HEK293 (cell line): Measurements from ENCODE around the gene MED10.

Source experiments
- CTCF ChIA-PET: fragments of 350-600 bp; formaldehyde crosslinking; extraction: SDS; loops from one replicate; lab custom pipeline; 2021; ENCODE audit warnings: antibody characterized with exemption; lab: Yijun Ruan, JAX
- POLR2A ChIA-PET: fragments of 300-600 bp; formaldehyde crosslinking; extraction: SDS; loops from one replicate; lab custom pipeline; 2020; ENCODE audit warnings: antibody characterized with exemption, inconsistent platforms; lab: Yijun Ruan, JAX
- H3K27ac ChIP-seq: fragments of 200-500 bp; sonication (Bioruptor generic); 2 replicates; pipeline ENCODE4 v1.5.1; 2014; ENCODE audit warnings: low read depth, low read length, control low read depth, inconsistent platforms; ENCODE audit errors: extremely low read depth
- H3K36me3 ChIP-seq, 2 experiments: fragments of 200-500 bp in 1 of 2; sonication (Bioruptor generic) in 1 of 2; 1 replicate in 1 of 2; 2 replicates in 1 of 2; pipeline ENCODE4 v1.5.1; 2014 to 2017; ENCODE audit warnings: inconsistent platforms in 2 of 2, low read length in 2 of 2; ENCODE audit not compliant: control insufficient read depth in 2 of 2, insufficient read depth in 1 of 2
- H3K4me1 ChIP-seq: fragments of 200-500 bp; sonication (Bioruptor generic); 2 replicates; pipeline ENCODE4 v1.5.1; 2014; ENCODE audit warnings: mild to moderate bottlenecking, low read length, inconsistent platforms; ENCODE audit not compliant: control insufficient read depth, insufficient read depth
- H3K4me3 ChIP-seq: 2 replicates; pipeline ENCODE4 v1.5.1; 2011; ENCODE audit warnings: low read depth, mild to moderate bottlenecking, control low read depth, low read length, moderate library complexity
- H3K9me3 ChIP-seq: fragments of 200-500 bp; sonication (Bioruptor generic); 2 replicates; pipeline ENCODE4 v1.5.1; 2014; ENCODE audit warnings: low read depth, low read length, inconsistent platforms; ENCODE audit not compliant: control insufficient read depth, insufficient read depth
- ATF2 ChIP-seq: fragments of 450-650 bp; formaldehyde crosslinking; IDR thresholded peaks from 2 replicates; pipeline ENCODE4 v1.5.1; 2016; ENCODE audit warnings: missing biosample characterization, missing genetic modification characterization, low read depth
- ELK4 ChIP-seq: IDR thresholded peaks from 2 replicates; pipeline ENCODE4 v1.6.1; 2011; ENCODE audit warnings: mild to moderate bottlenecking, low read depth, low read length, borderline replicate concordance
- KLF7 ChIP-seq: fragments of 450-650 bp; formaldehyde crosslinking; IDR thresholded peaks from 2 replicates; pipeline ENCODE4 v1.5.1; 2016; ENCODE audit warnings: missing biosample characterization, missing genetic modification characterization, borderline replicate concordance
- PRDM1 ChIP-seq: fragments of 450-650 bp; formaldehyde crosslinking; IDR thresholded peaks from 2 replicates; pipeline ENCODE4; 2016; ENCODE audit warnings: missing biosample characterization, missing genetic modification characterization
- SP3 ChIP-seq: fragments of 450-650 bp; formaldehyde crosslinking; IDR thresholded peaks from 2 replicates; pipeline ENCODE4 v1.5.1; 2016; ENCODE audit warnings: missing biosample characterization, missing genetic modification characterization
- ZBTB21 ChIP-seq: fragments of 450-650 bp; formaldehyde crosslinking; IDR thresholded peaks from 2 replicates; pipeline ENCODE4 v1.5.1; 2017; ENCODE audit warnings: missing biosample characterization, missing genetic modification characterization
- ZBTB26 ChIP-seq: fragments of 450-650 bp; formaldehyde crosslinking; optimal IDR thresholded peaks from 2 replicates; pipeline ENCODE3; 2016; ENCODE audit warnings: missing biosample characterization, mild to moderate bottlenecking, missing genetic modification characterization
- ZNF138 ChIP-seq: fragments of 450-650 bp; formaldehyde crosslinking; IDR thresholded peaks from 2 replicates; pipeline ENCODE4 v1.5.1; 2016; ENCODE audit warnings: missing biosample characterization, missing genetic modification characterization, borderline replicate concordance
- ZNF18 ChIP-seq: fragments of 450-650 bp; formaldehyde crosslinking; IDR thresholded peaks from 2 replicates; pipeline ENCODE4 v1.5.1; 2016; ENCODE audit warnings: missing biosample characterization, missing genetic modification characterization
- ZNF26 ChIP-seq: fragments of 450-650 bp; formaldehyde crosslinking; IDR thresholded peaks from 2 replicates; pipeline ENCODE4 v1.5.1; 2016; ENCODE audit warnings: missing biosample characterization, missing genetic modification characterization
- ZNF629 ChIP-seq: fragments of 450-650 bp; formaldehyde crosslinking; IDR thresholded peaks from 2 replicates; pipeline ENCODE4 v1.5.1; 2017; ENCODE audit warnings: missing biosample characterization, missing genetic modification characterization
- ZNF664 ChIP-seq: fragments of 450-650 bp; formaldehyde crosslinking; IDR thresholded peaks from 2 replicates; pipeline ENCODE4 v1.5.1; 2016; ENCODE audit warnings: missing biosample characterization, missing genetic modification characterization

The MED10 gene

GRCh38 chr5:6408627-6409446 is 30.5 kb upstream of the MED10 start:
- Histone ChIP-seq H3K4me3 (no peak overlapping the region), H3K27ac (no peak overlapping the region), H3K4me1 (no peaks in the 10 kb centered on the region), H3K9me3 (no peaks in the 10 kb centered on the region), H3K36me3 (no peaks in the 10 kb centered on the region)
- TF ChIP-seq ZNF629 (tag by site-specific recombination): peak; percentile 52; the same call in 1 of the 2 replicates
- no peak for TF ChIP-seq ELK4
- TF ChIP-seq SP3 (tag by site-specific recombination): no peak
- peak; percentile 36; the same call in 1 of the 2 replicates for TF ChIP-seq ATF2 (tag by site-specific recombination)
- POLR2A ChIA-PET: interaction anchor here (1.2 to 1.7 kb wide), 2 partner anchors 10 to 30 kb away, joined by 3 to 5 read pairs; partner anchors contain the start of gene MED10
- CTCF ChIA-PET: no interaction called here

GRCh38 chr5:6408260-6408596 is 29.9 kb upstream of the MED10 start:
- Histone ChIP-seq H3K9me3 (no peaks in the 10 kb centered on the region), H3K4me3 (no peak overlapping the region), H3K27ac (no peak overlapping the region), H3K4me1 (no peaks in the 10 kb centered on the region), H3K36me3 (no peaks in the 10 kb centered on the region)
- TF ChIP-seq PRDM1 (tag by site-specific recombination) (no peak), ZNF138 (tag by site-specific recombination) (no peak), ZBTB26 (tag by site-specific recombination) (no peak), KLF7 (tag by site-specific recombination) (no peak), ZNF26 (tag by site-specific recombination) (no peak), ZNF664 (tag by site-specific recombination) (no peak), ZNF18 (tag by site-specific recombination) (no peak), ZBTB21 (tag by site-specific recombination) (no peak)
- CTCF ChIA-PET: no interaction called here
- POLR2A ChIA-PET: interaction anchor here (1.2 to 1.7 kb wide), 2 partner anchors 11 to 30 kb away, joined by 3 to 5 read pairs; partner anchors contain the start of gene MED10
